H1 (cell line): ENCODE data around the gene DIP2B.

Experiments
- CBX5 ChIP-seq: fragments of 300-800, 300-1000 bp; sonication (generic); IDR thresholded peaks from 2 replicates; pipeline ENCODE4 v1.7.1; 2016; ENCODE audit warnings: antibody characterized with exemption, low read length, low read depth
- CTCF ChIP-seq, 3 experiments: IDR thresholded peaks; 1 replicate in 2 of 3; 2 replicates in 1 of 3; pipeline versions ENCODE4 v1.5.1 to v1.6.1; 2011; ENCODE audit warnings: low read length in 3 of 3, mild to moderate bottlenecking in 3 of 3, inconsistent platforms in 2 of 3, low read depth in 1 of 3, moderate library complexity in 1 of 3; ENCODE audit not compliant: insufficient read depth in 1 of 3; ENCODE audit errors: control extremely low read depth in 1 of 3
- POLR2A ChIP-seq, 2 experiments: IDR thresholded peaks; 1 replicate in 1 of 2; 2 replicates in 1 of 2; pipeline ENCODE4 v1.6.1; 2011; ENCODE audit warnings: low read depth in 2 of 2, low read length in 2 of 2, mild to moderate bottlenecking in 2 of 2; ENCODE audit errors: control extremely low read depth in 1 of 2
- POLR2AphosphoS5 ChIP-seq: IDR thresholded peaks from 2 replicates; pipeline ENCODE4 v1.6.1; 2011; ENCODE audit warnings: low read depth, low read length
- RAD21 ChIP-seq, 2 experiments: IDR thresholded peaks in 1 of 2; conservative IDR thresholded peaks in 1 of 2; 2 replicates each; pipeline ENCODE4 v1.6.1; 2011; ENCODE audit warnings: low read depth in 2 of 2, low read length in 2 of 2, improper control_type of control experiment in 1 of 2, inconsistent platforms in 1 of 2, mild to moderate bottlenecking in 1 of 2, moderate library complexity in 1 of 2

DNA sequence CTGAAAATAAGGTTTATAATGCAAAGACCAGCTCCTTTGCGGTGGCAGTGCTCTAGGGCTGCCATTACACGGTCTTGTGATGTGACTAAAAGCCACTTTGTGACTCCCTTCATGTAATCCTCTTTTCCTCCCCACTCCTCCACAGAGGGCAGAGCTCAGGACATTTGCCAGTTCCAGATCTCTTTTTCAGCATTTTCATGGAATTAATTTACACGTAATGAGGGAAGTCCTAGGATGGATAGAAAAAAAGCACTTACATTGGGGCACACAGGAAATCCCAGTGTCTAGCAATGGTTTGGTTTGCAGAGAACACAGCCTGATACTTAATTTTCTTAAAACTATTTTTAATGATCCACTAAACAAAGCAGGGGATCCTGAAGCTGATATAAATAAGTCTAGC is 241.6 kb downstream of the DIP2B start:
- TF ChIP-seq POLR2A (IDR thresholded peaks at IDR 0.05; ENCODE audit: control extremely low read depth in 1 of 2, low read depth in 2 of 2, low read length in 2 of 2) (no peak), RAD21 (IDR thresholded peaks at IDR 0.05 in 1 of 2, conservative IDR thresholded peaks at IDR 0.05 in 1 of 2; ENCODE audit: low read depth in 2 of 2, low read length in 2 of 2) (no peak), CBX5 (no peak), CTCF (IDR thresholded peaks at IDR 0.05; ENCODE audit: control extremely low read depth in 1 of 3, insufficient read depth in 1 of 3, low read depth in 1 of 3, low read length in 3 of 3) (no peak), POLR2AphosphoS5 (no peak)
